Right lobe of liver (tissue), 4 donors: ENCODE measurements around the gene ADRA1B.

ENCODE experiments used
- POLR2A ChIP-seq: fragments of 450-650 bp; IDR thresholded peaks from one replicate; pipeline ENCODE4 v1.6.1; 2017; ENCODE audit warnings: antibody characterized with exemption, mild to moderate bottlenecking
- TF ChIP-seq, protein P1 (sequence below), 4 donors: fragments of 200-600 bp in 3 of 4; fragments of 450-650 bp in 1 of 4; IDR thresholded peaks; one replicate each; pipeline versions ENCODE4 v1.5.1 to v1.8.0; 2016 to 2022; ENCODE audit warnings: antibody characterized with exemption in 4 of 4, mild to moderate bottlenecking in 2 of 4
- donor health status: DM: no; HTN: no; CAD: no.
- donor health status: DM: no; HTN: no; CAD: no.
- donor health status: DM: no; HTN: yes; CAD: no.

DNA sequence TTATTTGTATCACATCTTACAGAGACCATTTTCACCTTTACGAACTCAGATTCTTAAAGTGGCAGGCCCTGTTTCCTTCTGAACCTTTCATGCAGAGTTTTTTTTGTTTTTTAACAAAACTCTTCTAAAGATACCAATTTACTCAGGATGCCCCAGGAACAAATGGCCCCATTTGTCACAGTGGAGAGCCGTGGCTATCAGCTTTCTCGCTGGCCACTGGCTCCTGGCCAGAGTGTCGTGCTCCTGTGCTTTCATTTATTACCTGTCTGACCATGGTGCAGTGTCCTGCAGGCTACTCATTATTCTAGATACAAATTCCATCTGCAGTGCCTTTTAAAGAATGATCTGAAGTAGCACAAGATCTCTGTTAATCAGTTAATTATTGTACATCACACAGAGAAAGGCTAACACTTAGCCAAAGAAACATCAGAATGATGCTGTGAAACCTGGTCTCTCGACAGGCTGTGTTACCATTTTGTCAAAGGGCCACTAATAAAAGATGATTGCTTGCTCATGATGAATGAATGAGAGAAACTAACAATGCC lies 27.8 kb downstream of the ADRA1B start:
- TF ChIP-seq, protein P1, sequence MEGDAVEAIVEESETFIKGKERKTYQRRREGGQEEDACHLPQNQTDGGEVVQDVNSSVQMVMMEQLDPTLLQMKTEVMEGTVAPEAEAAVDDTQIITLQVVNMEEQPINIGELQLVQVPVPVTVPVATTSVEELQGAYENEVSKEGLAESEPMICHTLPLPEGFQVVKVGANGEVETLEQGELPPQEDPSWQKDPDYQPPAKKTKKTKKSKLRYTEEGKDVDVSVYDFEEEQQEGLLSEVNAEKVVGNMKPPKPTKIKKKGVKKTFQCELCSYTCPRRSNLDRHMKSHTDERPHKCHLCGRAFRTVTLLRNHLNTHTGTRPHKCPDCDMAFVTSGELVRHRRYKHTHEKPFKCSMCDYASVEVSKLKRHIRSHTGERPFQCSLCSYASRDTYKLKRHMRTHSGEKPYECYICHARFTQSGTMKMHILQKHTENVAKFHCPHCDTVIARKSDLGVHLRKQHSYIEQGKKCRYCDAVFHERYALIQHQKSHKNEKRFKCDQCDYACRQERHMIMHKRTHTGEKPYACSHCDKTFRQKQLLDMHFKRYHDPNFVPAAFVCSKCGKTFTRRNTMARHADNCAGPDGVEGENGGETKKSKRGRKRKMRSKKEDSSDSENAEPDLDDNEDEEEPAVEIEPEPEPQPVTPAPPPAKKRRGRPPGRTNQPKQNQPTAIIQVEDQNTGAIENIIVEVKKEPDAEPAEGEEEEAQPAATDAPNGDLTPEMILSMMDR (IDR thresholded peaks at IDR 0.05): no peak
- no peak for TF ChIP-seq POLR2A
